Natural killer cell (primary cell): Measurements from ENCODE around the gene RTL1. TPM values are rescaled to one million over a fixed set of nuclear protein-coding genes. Genes with fewer than 3 reads are reported as not detected.

Experiments
- ATAC-seq, 3 donors: fragments of 150-1000 bp in 2 of 3; fragments of 200-7000 bp in 1 of 3; cut with Tn5 transposase; 1 replicate in 1 of 3; 2 replicates in 2 of 3; pipeline ENCODE4 v1.10.0; 2021; ENCODE audit warnings: mild to moderate bottlenecking in 2 of 3, moderate library complexity in 2 of 3
- DNase-seq, 2 donors: peaks; one replicate each; pipeline versions ENCODE4 v3.0.0 to v3.0.0-alpha.2; 2013 to 2021; ENCODE audit warnings: mixed read lengths in 1 of 2
- H3K27ac ChIP-seq: one replicate; pipeline ENCODE4 v1.5.1; 2013; ENCODE audit warnings: mild to moderate bottlenecking, low read length
- H3K27me3 ChIP-seq: one replicate; pipeline ENCODE4 v1.6.1; 2013; ENCODE audit warnings: low read length; ENCODE audit not compliant: control insufficient read depth, insufficient read depth
- H3K36me3 ChIP-seq: one replicate; pipeline ENCODE4 v1.6.1; 2013; ENCODE audit warnings: low read length; ENCODE audit not compliant: control insufficient read depth, insufficient read depth
- H3K4me1 ChIP-seq: one replicate; pipeline ENCODE4 v1.6.1; 2013; ENCODE audit warnings: low read length; ENCODE audit not compliant: control insufficient read depth, insufficient read depth
- H3K4me3 ChIP-seq: one replicate; pipeline ENCODE4 v1.5.1; 2013; ENCODE audit warnings: low read length
- H3K9me3 ChIP-seq: one replicate; pipeline ENCODE4 v1.6.1; 2013; ENCODE audit warnings: low read length; ENCODE audit not compliant: control insufficient read depth, insufficient read depth
- H3K27ac Mint-ChIP-seq, 2 donors: one replicate each; pipeline ENCODE4 v1.8.0; 2022; ENCODE audit warnings: mild to moderate bottlenecking in 2 of 2, mixed read lengths in 2 of 2, moderate library complexity in 1 of 2
- H3K27me3 Mint-ChIP-seq, 2 donors: one replicate each; pipeline ENCODE4 v1.8.0; 2022; ENCODE audit warnings: low read depth in 2 of 2, mixed read lengths in 2 of 2
- H3K36me3 Mint-ChIP-seq: one replicate; pipeline ENCODE4 v1.8.0; 2022; ENCODE audit warnings: mixed read lengths
- H3K4me1 Mint-ChIP-seq, 2 donors: one replicate each; pipeline ENCODE4 v1.8.0; 2022; ENCODE audit warnings: mixed read lengths in 2 of 2
- H3K4me3 Mint-ChIP-seq: one replicate; pipeline ENCODE4 v1.8.0; 2022; ENCODE audit warnings: mild to moderate bottlenecking, moderate library complexity, mixed read lengths
- H3K9me3 Mint-ChIP-seq, 2 donors: one replicate each; pipeline ENCODE4 v1.8.0; 2022; ENCODE audit warnings: mixed read lengths in 2 of 2
- CTCF ChIP-seq: fragments of 200-600 bp; IDR thresholded peaks from one replicate; pipeline ENCODE4 v1.8.0; 2022; ENCODE audit warnings: antibody characterized with exemption
- WGBS: methylation state at CpG from one replicate; pipeline ENCODE4 v1.1.7; 2013; ENCODE audit warnings: missing lambda C conversion rate; ENCODE audit not compliant: insufficient coverage; 5-methylcytosine and 5-hydroxymethylcytosine counted together
- intact Hi-C: fragments of 100-400 bp; cut with micrococcal nuclease; formaldehyde crosslinking; loops from one replicate; pipeline ENCODE4 v1.14.2; 2022
- total RNA-seq, 4 donors: library from RNA; stranded (reverse); fragments of 120-200 nt in 1 of 4; gene quantifications; one replicate each; pipeline versions ENCODE4 v1.2.3 to v1.2.4, GENCODE V29; 2013 to 2022

The RTL1 gene
- total RNA-seq, 3 donors from 2014 or later (not counting 1 experiment from before 2014, with no cell fraction given): not detected

- Mint-ChIP-seq H3K27me3 (no peaks in the 10 kb centered on the region), H3K9me3 (no peaks in the 10 kb centered on the region)
- 96% methylated on average over 14 of the region's 16 CpGs for WGBS
Measured at GRCh38 chr14:100861188-100861936, 42.2 kb downstream of the RTL1 start.

GRCh38 chr14:100860556-100861187 is 42.9 kb downstream of the RTL1 start:
- no peaks in the 10 kb centered on the region for H3K9me3 ChIP-seq
- ATAC-seq: no peak
- Mint-ChIP-seq H3K27ac (no peak overlapping the region), H3K4me1 (no peaks in the 10 kb centered on the region), H3K9me3 (no peaks in the 10 kb centered on the region), H3K36me3 (no peaks in the 10 kb centered on the region), H3K27me3 (no peaks in the 10 kb centered on the region), H3K4me3 (no peak overlapping the region)
- no peaks in the 10 kb centered on the region for H3K27me3 ChIP-seq
- WGBS: 77% methylated on average over 12 of the region's 19 CpGs
- H3K36me3 ChIP-seq: no peaks in the 10 kb centered on the region
- H3K27ac ChIP-seq: no peak overlapping the region
- no peak for TF ChIP-seq CTCF
- no peak overlapping the region for H3K4me3 ChIP-seq
- DNase-seq: no peak
- intact Hi-C loops: no loop called here
- no peaks in the 10 kb centered on the region for H3K4me1 ChIP-seq

More at GRCh38 chr14:100861188-100861936, 42.2 kb downstream of the RTL1 start:
- TF ChIP-seq CTCF: no peak
- Histone ChIP-seq H3K4me3 (no peak overlapping the region), H3K27me3 (no peaks in the 10 kb centered on the region), H3K9me3 (no peaks in the 10 kb centered on the region), H3K36me3 (no peaks in the 10 kb centered on the region), H3K4me1 (no peaks in the 10 kb centered on the region), H3K27ac (no peak overlapping the region)
- Mint-ChIP-seq H3K27ac (no peak overlapping the region), H3K4me3 (no peak overlapping the region), H3K4me1 (no peaks in the 10 kb centered on the region), H3K36me3 (no peaks in the 10 kb centered on the region)
- DNase-seq: no peak
- ATAC-seq: no peak
- intact Hi-C loops: no loop called here

- Histone ChIP-seq H3K27me3 (no peaks in the 10 kb centered on the region), H3K36me3 (no peaks in the 10 kb centered on the region), H3K27ac (no peak overlapping the region), H3K9me3 (no peaks in the 10 kb centered on the region), H3K4me3 (no peak overlapping the region), H3K4me1 (no peaks in the 10 kb centered on the region)
- no peak for TF ChIP-seq CTCF
- H3K9me3 Mint-ChIP-seq: no peaks in the 10 kb centered on the region
- no peak overlapping the region for H3K27ac Mint-ChIP-seq
- DNase-seq (no peak), ATAC-seq (no peak)
- intact Hi-C loops: no loop called here
- H3K36me3 Mint-ChIP-seq: no peaks in the 10 kb centered on the region
- H3K27me3 Mint-ChIP-seq: no peaks in the 10 kb centered on the region
- no peaks in the 10 kb centered on the region for H3K4me1 Mint-ChIP-seq
- 90% methylated on average over 18 of the region's 18 CpGs for WGBS
- no peak overlapping the region for H3K4me3 Mint-ChIP-seq
Measured at GRCh38 chr14:100859781-100860180, 43.7 kb downstream of the RTL1 start.
